ENCODE results near the gene TMEM81. TPM values are rescaled to one million over a fixed set of nuclear protein-coding genes. Genes with fewer than 3 reads are reported as not detected.

TMEM81 gene
- total and polyA plus RNA-seq, 11 donors, result 1.3 to 3.8 (median 2.4) TPM

DNA sequence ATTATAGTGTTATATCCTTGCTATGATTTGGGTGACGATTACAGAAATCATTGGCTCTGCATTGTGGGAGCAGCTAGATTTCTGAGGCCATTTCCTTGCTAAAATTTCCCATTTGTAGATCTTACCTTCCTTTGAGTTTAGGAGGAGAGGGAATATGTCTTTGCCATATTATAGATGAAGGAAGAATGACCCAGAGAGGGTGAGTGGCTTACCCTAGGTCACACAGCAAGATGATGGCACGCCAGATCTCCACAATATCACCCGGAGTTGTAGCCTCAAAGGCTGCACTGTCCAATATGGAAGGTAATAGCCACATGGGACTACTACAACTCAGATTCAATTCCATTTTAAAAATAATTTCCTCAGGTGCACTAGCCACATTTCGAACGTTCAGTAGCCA lies 31.0 kb downstream of the TMEM81 start:
- Histone ChIP-seq H3K4me1 (no peaks in the 10 kb centered on the region), H3K36me3 (no peaks in the 10 kb centered on the region), H3K27ac (no peak overlapping the region), H3K9me3 (no peaks in the 10 kb centered on the region), H3K27me3 (peaks cover 0 to 21% (median 0%) of the 10 kb centered on the region in 9 donors), H3K4me3 (no peak overlapping the region)
- DNase-seq (no peak), ATAC-seq (no peak)
- TF ChIP-seq POLR2A (IDR thresholded peaks at IDR 0.05), result no peak
- intact Hi-C loops (cut with DNase I), result no loop called here
- 88 to 90% (median 89%) methylated on average over 5 of the region's 5 CpGs for WGBS, 4 donors

DNA sequence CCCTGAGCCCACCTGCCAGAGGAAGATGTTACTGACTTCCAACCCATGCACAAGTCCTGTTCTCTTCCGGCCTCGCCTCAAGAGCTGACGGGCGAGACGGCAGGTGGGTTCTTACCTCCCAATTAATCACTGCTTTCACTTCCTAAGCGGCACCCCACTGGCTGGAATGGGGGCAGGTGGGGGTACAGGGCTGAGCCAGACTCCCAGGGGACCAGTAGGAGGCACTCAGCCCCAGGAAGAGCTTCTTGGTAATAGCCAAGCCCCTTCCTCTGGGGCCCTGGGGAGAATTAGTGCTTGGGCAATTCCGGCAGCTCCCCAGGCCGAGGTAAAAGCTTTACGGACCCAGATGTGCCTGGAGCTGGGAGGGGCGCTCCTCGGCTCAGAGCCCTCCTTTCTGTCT lies 31.6 kb downstream of the TMEM81 start:
- no peaks in the 10 kb centered on the region for H3K4me1 ChIP-seq
- 75 to 92% (median 82%) methylated on average over 11 of the region's 11 CpGs for whole genome bisulfite sequencing, 4 donors
- H3K27me3 ChIP-seq, result peaks cover 0 to 21% (median 3%) of the 10 kb centered on the region in 9 donors
- H3K4me3 ChIP-seq, result no peak overlapping the region
- no peak overlapping the region for H3K27ac ChIP-seq
- TF ChIP-seq, protein P1, sequence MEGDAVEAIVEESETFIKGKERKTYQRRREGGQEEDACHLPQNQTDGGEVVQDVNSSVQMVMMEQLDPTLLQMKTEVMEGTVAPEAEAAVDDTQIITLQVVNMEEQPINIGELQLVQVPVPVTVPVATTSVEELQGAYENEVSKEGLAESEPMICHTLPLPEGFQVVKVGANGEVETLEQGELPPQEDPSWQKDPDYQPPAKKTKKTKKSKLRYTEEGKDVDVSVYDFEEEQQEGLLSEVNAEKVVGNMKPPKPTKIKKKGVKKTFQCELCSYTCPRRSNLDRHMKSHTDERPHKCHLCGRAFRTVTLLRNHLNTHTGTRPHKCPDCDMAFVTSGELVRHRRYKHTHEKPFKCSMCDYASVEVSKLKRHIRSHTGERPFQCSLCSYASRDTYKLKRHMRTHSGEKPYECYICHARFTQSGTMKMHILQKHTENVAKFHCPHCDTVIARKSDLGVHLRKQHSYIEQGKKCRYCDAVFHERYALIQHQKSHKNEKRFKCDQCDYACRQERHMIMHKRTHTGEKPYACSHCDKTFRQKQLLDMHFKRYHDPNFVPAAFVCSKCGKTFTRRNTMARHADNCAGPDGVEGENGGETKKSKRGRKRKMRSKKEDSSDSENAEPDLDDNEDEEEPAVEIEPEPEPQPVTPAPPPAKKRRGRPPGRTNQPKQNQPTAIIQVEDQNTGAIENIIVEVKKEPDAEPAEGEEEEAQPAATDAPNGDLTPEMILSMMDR (IDR thresholded peaks at IDR 0.05), result no peak
- TF ChIP-seq POLR2A (IDR thresholded peaks at IDR 0.05), result no peak
- intact Hi-C loops (cut with DNase I), result no loop called here
- H3K36me3 ChIP-seq, result no peaks in the 10 kb centered on the region
- H3K9me3 ChIP-seq, result no peaks in the 10 kb centered on the region
- ATAC-seq, result no peak
- DNase-seq, result no peak

DNA sequence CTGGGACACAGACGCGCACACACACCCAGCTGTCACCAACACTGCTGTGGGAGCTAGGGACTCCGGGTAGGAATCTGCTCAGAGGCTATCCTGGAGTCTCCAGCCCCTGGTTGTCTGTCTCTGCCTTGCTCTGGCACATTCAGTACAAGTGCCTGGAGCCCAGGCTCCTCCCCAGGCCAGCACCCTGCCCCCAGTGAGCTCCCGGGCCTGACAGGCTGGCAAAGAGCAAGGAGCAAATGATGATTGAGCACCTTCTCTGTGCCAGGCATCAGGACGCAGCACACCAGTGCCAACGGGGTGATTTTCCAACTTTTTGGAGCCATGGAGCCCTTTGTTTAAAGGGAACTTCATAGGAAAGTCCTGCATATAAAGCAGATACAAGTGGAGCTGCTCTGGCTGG lies 34.8 kb downstream of the TMEM81 start:
- no peak for TF ChIP-seq POLR2A (IDR thresholded peaks at IDR 0.05)
- TF ChIP-seq, protein P1 (IDR thresholded peaks at IDR 0.05), result no peak
- H3K9me3 ChIP-seq, result no peaks in the 10 kb centered on the region
- no peaks in the 10 kb centered on the region for H3K4me1 ChIP-seq
- DNase-seq, result no peak
- peak in 3 of 4 donors; percentile 37 to 45 (median 38) for ATAC-seq
- H3K4me3 ChIP-seq, result no peak overlapping the region
- peaks cover 0 to 50% (median 29%) of the 10 kb centered on the region in 9 donors for H3K27me3 ChIP-seq
- H3K36me3 ChIP-seq, result no peaks in the 10 kb centered on the region
- H3K27ac ChIP-seq, result no peak overlapping the region
- 60 to 81% (median 62%) methylated on average over 5 to 6 of the region's 6 CpGs for whole genome bisulfite sequencing, 4 donors
- intact Hi-C loops (cut with DNase I), result no loop called here

DNA sequence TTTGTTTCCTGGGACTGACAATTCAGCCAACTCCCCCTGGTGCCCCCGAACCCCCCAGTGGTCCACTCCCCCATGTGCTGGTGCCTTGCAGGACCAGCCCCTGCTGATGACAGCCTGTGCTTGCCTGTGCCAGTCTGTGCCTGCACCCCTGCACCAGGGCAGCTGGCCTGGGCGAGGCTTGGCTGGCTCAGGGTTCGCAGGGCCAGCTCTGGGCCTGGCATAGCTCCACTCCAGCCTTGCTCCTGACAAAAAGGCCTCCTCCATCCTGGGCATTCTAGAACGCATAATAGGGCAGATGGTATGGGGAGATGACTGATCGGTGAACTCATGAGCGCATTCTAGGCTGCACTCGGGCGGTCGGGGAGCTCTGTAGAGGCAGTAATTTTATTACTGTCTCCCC lies 35.9 kb downstream of the TMEM81 start:
- 82 to 88% (median 86%) methylated on average over 8 to 9 of the region's 9 CpGs for WGBS, 4 donors
- no peak for ATAC-seq
- no peak for DNase-seq

More for the DNA sequence above, 35.9 kb downstream of the TMEM81 start:
- Histone ChIP-seq H3K4me3 (no peak overlapping the region), H3K27me3 (peaks cover 0 to 53% (median 40%) of the 10 kb centered on the region in 9 donors), H3K27ac (no peak overlapping the region), H3K9me3 (no peaks in the 10 kb centered on the region), H3K36me3 (no peaks in the 10 kb centered on the region), H3K4me1 (peaks cover 0 to 2% (median 0%) of the 10 kb centered on the region in 12 donors)
- intact Hi-C loops (cut with DNase I), result no loop called here
- TF ChIP-seq, protein P1 (IDR thresholded peaks at IDR 0.05), result no peak
- no peak for TF ChIP-seq POLR2A (IDR thresholded peaks at IDR 0.05)

Data from heart left ventricle (tissue), 16 donors.